Neutrophil (primary cell): ENCODE data around the gene ZNRF3.
"Not testable (repeated sequence)": the region's sequence is repeated elsewhere in the genome, so short reads cannot be mapped to it uniquely, and the experiment has no call there.

ENCODE experiments used
- H3K27ac ChIP-seq: fragments of 200-600 bp; sonication (generic); 2 replicates; pipeline ENCODE4 v1.5.1; 2016; ENCODE audit warnings: mild to moderate bottlenecking, moderate library complexity
- H3K27me3 ChIP-seq: fragments of 200-600 bp; sonication (generic); 2 replicates; pipeline ENCODE4 v1.6.0; 2016; ENCODE audit warnings: mild to moderate bottlenecking
- H3K36me3 ChIP-seq: fragments of 200-600 bp; sonication (generic); 2 replicates; pipeline ENCODE4 v1.5.1; 2017
- H3K4me1 ChIP-seq, 2 experiments: fragments of 200-600 bp in 1 of 2; sonication (generic) in 1 of 2; 1 replicate in 1 of 2; 2 replicates in 1 of 2; pipeline versions ENCODE4 v1.5.1 to v1.6.1; 2013 to 2016; ENCODE audit warnings: low read depth in 1 of 2, low read length in 1 of 2, mild to moderate bottlenecking in 1 of 2, moderate library complexity in 1 of 2; ENCODE audit not compliant: control insufficient read depth in 1 of 2, insufficient read depth in 1 of 2
- H3K4me3 ChIP-seq, 2 experiments: fragments of 200-600 bp in 1 of 2; sonication (generic) in 1 of 2; 1 replicate in 1 of 2; 2 replicates in 1 of 2; pipeline ENCODE4 v1.5.1; 2013 to 2016; ENCODE audit warnings: low read depth in 1 of 2, low read length in 1 of 2, mild to moderate bottlenecking in 1 of 2, moderate library complexity in 1 of 2
- H3K9me3 ChIP-seq: fragments of 200-600 bp; sonication (generic); 2 replicates; pipeline ENCODE4 v1.5.1; 2016
- CTCF ChIP-seq: fragments of 200-600 bp; sonication (generic); IDR thresholded peaks from 2 replicates; pipeline ENCODE4 v1.5.1; 2016; ENCODE audit warnings: antibody characterized with exemption

Gene ZNRF3

GRCh38 chr22:28948424-28948823 is 65.1 kb downstream of the ZNRF3 start:
- no peak for TF ChIP-seq CTCF
- no peak overlapping the region for H3K27ac ChIP-seq
- H3K9me3 ChIP-seq: no peaks in the 10 kb centered on the region
- H3K36me3 ChIP-seq: no peaks in the 10 kb centered on the region
- H3K4me1 ChIP-seq: peaks cover 6 to 8% of the 10 kb centered on the region in 2 experiments
- no peak overlapping the region for H3K4me3 ChIP-seq
- H3K27me3 ChIP-seq: peaks cover 69% of the 10 kb centered on the region

- H3K4me3 ChIP-seq, H3K27ac ChIP-seq, H3K36me3 ChIP-seq, H3K9me3 ChIP-seq, H3K4me1 ChIP-seq: not testable (repeated sequence)
- peaks cover 74% of the 10 kb centered on the region for H3K27me3 ChIP-seq
These were observed 65.6 kb downstream of the ZNRF3 start for GRCh38 chr22:28948860-28949551.

- Histone ChIP-seq H3K9me3 (no peaks in the 10 kb centered on the region), H3K27ac (no peak overlapping the region), H3K36me3 (no peaks in the 10 kb centered on the region), H3K4me3 (no peak overlapping the region), H3K4me1 (peaks cover 6 to 8% of the 10 kb centered on the region in 2 experiments), H3K27me3 (peaks cover 82% of the 10 kb centered on the region)
- no peak for TF ChIP-seq CTCF
These were observed 66.4 kb downstream of the ZNRF3 start for GRCh38 chr22:28949788-28950187.

- peaks cover 89% of the 10 kb centered on the region for H3K27me3 ChIP-seq
- no peaks in the 10 kb centered on the region for H3K36me3 ChIP-seq
- no peaks in the 10 kb centered on the region for H3K9me3 ChIP-seq
- no peak overlapping the region for H3K4me3 ChIP-seq
- peaks cover 10 to 13% of the 10 kb centered on the region in 2 experiments for H3K4me1 ChIP-seq
- H3K27ac ChIP-seq: no peak overlapping the region
- no peak for TF ChIP-seq CTCF
These were observed 67.4 kb downstream of the ZNRF3 start for GRCh38 chr22:28950617-28951411.

- no peak for TF ChIP-seq CTCF
- H3K4me1 ChIP-seq: peaks cover 17 to 20% of the 10 kb centered on the region in 2 experiments
These were observed 68.2 kb downstream of the ZNRF3 start for GRCh38 chr22:28951530-28951929.

GRCh38 chr22:28951969-28952521 is 68.7 kb downstream of the ZNRF3 start:
- Histone ChIP-seq H3K4me1 (peaks cover 21 to 24% of the 10 kb centered on the region in 2 experiments), H3K27ac (no peak overlapping the region), H3K9me3 (no peaks in the 10 kb centered on the region), H3K27me3 (peaks cover 90% of the 10 kb centered on the region), H3K4me3 (no peak overlapping the region), H3K36me3 (no peaks in the 10 kb centered on the region)
- no peak for TF ChIP-seq CTCF

More at GRCh38 chr22:28951530-28951929, 68.2 kb downstream of the ZNRF3 start:
- H3K9me3 ChIP-seq: no peaks in the 10 kb centered on the region
- peaks cover 90% of the 10 kb centered on the region for H3K27me3 ChIP-seq
- H3K4me3 ChIP-seq: no peak overlapping the region
- no peaks in the 10 kb centered on the region for H3K36me3 ChIP-seq
- no peak overlapping the region for H3K27ac ChIP-seq
